Motor neuron (in vitro differentiated cells): ENCODE results near the gene HLA-E. TPM values are rescaled to one million over a fixed set of nuclear protein-coding genes. Genes with fewer than 3 reads are reported as not detected.

Source experiments
- ATAC-seq, 8 experiments: fragments of 200-7000 bp; cut with Tn5 transposase; replicated peaks in 6 of 8; 2 replicates each; pipeline ENCODE4 v1.8.0; 2021; ENCODE audit warnings: mild to moderate bottlenecking in 8 of 8, moderate library complexity in 8 of 8
- H3K27ac ChIP-seq, 2 donors: fragments of 250-450 bp; sonication (Bioruptor Pico); 2 replicates each; pipeline ENCODE4 v1.9.0; 2021; ENCODE audit warnings: antibody characterized with exemption in 2 of 2, mild to moderate bottlenecking in 2 of 2, moderate library complexity in 1 of 2
- H3K4me1 ChIP-seq, 2 donors: fragments of 250-450 bp; sonication (Bioruptor Pico); replicated peaks in 1 of 2; 2 replicates each; pipeline ENCODE4 v1.6.1; 2021; ENCODE audit warnings: antibody characterized with exemption in 2 of 2, mild to moderate bottlenecking in 2 of 2, moderate library complexity in 1 of 2
- H3K4me3 ChIP-seq, 5 donors: fragments of 250-450 bp; sonication (Bioruptor Pico); 2 replicates each; pipeline ENCODE4 v1.9.0; 2021; ENCODE audit warnings: antibody characterized with exemption in 5 of 5, mild to moderate bottlenecking in 5 of 5, moderate library complexity in 4 of 5
- WGBS, 10 experiments: fragments of 450-650 bp; shearing (Covaris generic); methylation state at CpG; one replicate each; pipeline ENCODE4 v1.0.0; 2022; 5-methylcytosine and 5-hydroxymethylcytosine counted together
- in situ Hi-C, 9 experiments: fragments of 400-800 bp; cut with MboI; loops; one replicate each; pipeline ENCODE4 v1.15.0; 2021; ENCODE audit warnings: low sequenced_read_pairs in 9 of 9, low pct_unique_long_range_greater_than_20kb in 2 of 9; ENCODE audit not compliant: unreplicated experiment in 9 of 9
- total RNA-seq, 8 experiments: library from RNA; unstranded; fragments of 300-600 nt; gene quantifications; 2 replicates each; pipeline versions ENCODE4 v1.2.3 to v1.2.4, GENCODE V29; 2022

The HLA-E gene
- total RNA-seq: 100 to 1,000 TPM in 3 of 8 experiments, 10 to 100 TPM in 1, 1 to 10 TPM in 4; 1.5 to 221 (median 44.6) TPM

GRCh38 chr6:30489081-30490025 lies at the start of gene HLA-E:
HLA-E (plus strand) TSS chr6:30489509; CDS start chr6:30489532, 23 bp downstream.
- H3K27ac ChIP-seq: no peak within 1 kb of the TSS
- 0 to 69% (median 4%) methylated on average over 1 to 14 of the region's 68 CpGs; no CpG with 5 or more reads in 3 of the 10 experiments for WGBS, 10 experiments
- in situ Hi-C loops: loop anchor here in 4 of 9 experiments (10.0 to 25.0 kb wide), 3 partner anchors 45 to 623 kb away; partner anchors contain the start of genes C6orf15 (in 1 of the 4), CDSN (in 1 of the 4) and PSORS1C1 (in 1 of the 4)
- ATAC-seq: peak; percentile 73 to 97 (median 96)
- peaks cover 0 to 3% of the 10 kb centered on the region in 2 donors for H3K4me1 ChIP-seq
- peak within 1 kb of the TSS; percentile 39 to 63 (median 49) for H3K4me3 ChIP-seq

DNA sequence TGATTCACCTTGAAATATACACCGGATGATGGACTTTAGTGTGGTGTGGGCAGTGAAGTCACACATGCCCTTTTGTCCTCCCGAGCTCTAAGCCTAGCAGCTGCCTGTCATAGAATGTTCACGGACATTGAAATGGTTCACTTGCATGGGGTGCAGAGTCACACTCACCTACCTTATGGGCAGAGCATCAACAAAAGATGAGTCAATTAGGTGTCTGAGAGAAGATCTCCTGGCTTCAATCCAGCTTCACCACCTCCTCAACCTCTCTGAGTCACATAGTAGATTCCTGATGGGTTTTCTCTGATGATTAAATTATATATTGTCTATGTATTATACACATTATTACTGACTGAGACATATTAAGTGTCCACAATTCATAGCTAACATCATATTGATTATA lies 48.1 kb upstream of the HLA-E start:
- WGBS, 10 experiments: 0 to 80% (median 35%) methylated on average over 1 to 3 of the region's 3 CpGs; no CpG with 5 or more reads in 2 of the 10 experiments
- in situ Hi-C loops: no loop called here
- no peak overlapping the region for H3K27ac ChIP-seq
- no peak for ATAC-seq
- no peaks in the 10 kb centered on the region for H3K4me1 ChIP-seq
- no peak overlapping the region for H3K4me3 ChIP-seq

DNA sequence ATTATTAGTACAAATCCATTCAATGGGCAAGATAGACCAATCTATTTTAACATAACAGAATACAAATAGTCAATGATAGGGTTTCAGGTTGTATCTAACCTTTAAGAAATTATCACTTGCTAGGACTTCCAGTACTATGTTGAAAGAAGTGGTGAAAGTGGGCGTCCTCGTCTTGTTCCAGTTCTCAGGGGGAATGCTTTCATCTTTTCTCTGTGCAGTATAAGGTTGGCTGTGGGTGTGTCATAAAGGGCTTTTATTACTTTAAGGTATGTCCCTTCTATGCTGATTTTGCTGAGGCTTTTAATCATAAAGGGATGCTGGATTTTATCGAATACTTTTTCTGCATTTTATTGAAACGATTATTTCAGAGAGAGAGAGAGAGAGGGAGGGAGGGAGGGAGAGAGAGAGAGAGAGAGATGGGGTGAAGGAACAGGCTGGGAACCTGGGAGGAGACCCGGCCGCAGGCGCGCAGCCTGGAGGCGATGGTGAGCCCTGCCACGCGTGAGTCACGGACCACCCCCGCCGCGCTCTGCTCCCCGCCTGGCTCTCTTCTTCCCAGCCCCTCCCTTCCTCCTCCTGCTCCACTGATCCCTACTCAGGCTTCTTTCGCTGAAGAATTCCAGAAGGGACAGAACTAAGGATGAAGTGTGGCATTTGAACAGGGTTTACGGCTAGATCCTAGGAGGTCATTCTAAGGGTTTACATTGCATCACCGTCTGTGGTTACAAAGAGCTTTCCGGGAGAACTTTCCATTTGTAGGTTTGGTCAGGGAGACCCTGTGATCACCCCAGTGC lies 45.5 kb upstream of the HLA-E start:
- Histone ChIP-seq H3K4me3 (no peak overlapping the region), H3K4me1 (no peaks in the 10 kb centered on the region), H3K27ac (no peak overlapping the region)
- peak in 3 of 8 experiments; percentile 40 to 99 (median 97) for ATAC-seq
- in situ Hi-C loops: no loop called here
- WGBS, 10 experiments: 0 to 49% (median 33%) methylated on average over 2 to 7 of the region's 20 CpGs; no CpG with 5 or more reads in 3 of the 10 experiments

DNA sequence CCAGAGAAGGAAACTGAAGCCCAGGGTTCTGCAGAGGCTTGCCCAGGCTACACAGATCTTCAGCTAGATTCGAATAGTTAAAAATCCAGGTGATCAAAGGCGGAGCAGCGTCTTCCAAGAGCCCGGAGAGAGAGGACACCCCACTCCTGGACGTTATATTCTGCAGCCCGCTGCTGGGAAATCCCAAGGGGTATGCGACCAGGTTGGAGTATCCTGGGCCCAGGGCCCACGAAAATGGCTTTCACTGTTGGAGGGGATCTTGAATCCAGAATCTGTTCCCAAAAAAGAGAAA lies 44.9 kb upstream of the HLA-E start:
- no peak overlapping the region for H3K4me3 ChIP-seq
- no peak overlapping the region for H3K27ac ChIP-seq
- ATAC-seq: no peak
- WGBS, 10 experiments: 16 to 60% (median 43%) methylated on average over 1 to 8 of the region's 8 CpGs
- H3K4me1 ChIP-seq: no peaks in the 10 kb centered on the region
- in situ Hi-C loops: no loop called here

GRCh38 chr6:30446259-30446658 lies 43.0 kb upstream of the HLA-E start:
- no peaks in the 10 kb centered on the region for H3K4me1 ChIP-seq
- no peak overlapping the region for H3K27ac ChIP-seq
- 0 to 70% (median 31%) methylated on average over 1 to 2 of the region's 2 CpGs; no CpG with 5 or more reads in 3 of the 10 experiments for WGBS, 10 experiments
- no peak for ATAC-seq
- no peak overlapping the region for H3K4me3 ChIP-seq
- in situ Hi-C loops: no loop called here

DNA sequence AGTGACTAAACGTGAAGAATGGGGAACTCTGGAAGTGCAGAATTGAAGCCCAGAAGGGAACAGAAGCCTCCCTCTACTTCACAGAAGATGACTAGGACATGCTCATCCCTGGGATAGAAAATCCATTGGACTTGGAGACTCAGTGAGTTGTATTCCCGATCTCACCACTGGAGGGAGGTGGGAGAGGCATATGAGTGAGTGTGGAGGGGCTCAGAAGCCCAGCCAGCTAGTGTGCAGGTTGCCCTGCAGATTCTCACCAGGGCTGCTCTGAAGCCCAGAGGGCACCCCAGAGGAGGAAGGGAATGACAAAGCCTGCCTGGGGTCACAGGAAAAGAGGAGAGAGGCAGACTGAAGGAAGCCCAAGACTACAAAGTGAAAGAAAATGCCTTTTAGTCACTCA lies 42.1 kb upstream of the HLA-E start:
- ATAC-seq: peak in 3 of 8 experiments; percentile 11 to 82 (median 18)
- WGBS, 10 experiments: 0 to 10% (median 0%) methylated on average over 1 to 2 of the region's 2 CpGs; no CpG with 5 or more reads in 4 of the 10 experiments

GRCh38 chr6:30450548-30450908 lies 38.8 kb upstream of the HLA-E start:
- in situ Hi-C loops: no loop called here
- WGBS, 10 experiments: 3 to 100% (median 40%) methylated on average over 1 to 9 of the region's 9 CpGs; no CpG with 5 or more reads in 1 of the 10 experiments
- H3K4me3 ChIP-seq: no peak overlapping the region

More for the DNA sequence above, 42.1 kb upstream of the HLA-E start:
- no peaks in the 10 kb centered on the region for H3K4me1 ChIP-seq
- in situ Hi-C loops: no loop called here
- no peak overlapping the region for H3K27ac ChIP-seq
- H3K4me3 ChIP-seq: no peak overlapping the region

DNA sequence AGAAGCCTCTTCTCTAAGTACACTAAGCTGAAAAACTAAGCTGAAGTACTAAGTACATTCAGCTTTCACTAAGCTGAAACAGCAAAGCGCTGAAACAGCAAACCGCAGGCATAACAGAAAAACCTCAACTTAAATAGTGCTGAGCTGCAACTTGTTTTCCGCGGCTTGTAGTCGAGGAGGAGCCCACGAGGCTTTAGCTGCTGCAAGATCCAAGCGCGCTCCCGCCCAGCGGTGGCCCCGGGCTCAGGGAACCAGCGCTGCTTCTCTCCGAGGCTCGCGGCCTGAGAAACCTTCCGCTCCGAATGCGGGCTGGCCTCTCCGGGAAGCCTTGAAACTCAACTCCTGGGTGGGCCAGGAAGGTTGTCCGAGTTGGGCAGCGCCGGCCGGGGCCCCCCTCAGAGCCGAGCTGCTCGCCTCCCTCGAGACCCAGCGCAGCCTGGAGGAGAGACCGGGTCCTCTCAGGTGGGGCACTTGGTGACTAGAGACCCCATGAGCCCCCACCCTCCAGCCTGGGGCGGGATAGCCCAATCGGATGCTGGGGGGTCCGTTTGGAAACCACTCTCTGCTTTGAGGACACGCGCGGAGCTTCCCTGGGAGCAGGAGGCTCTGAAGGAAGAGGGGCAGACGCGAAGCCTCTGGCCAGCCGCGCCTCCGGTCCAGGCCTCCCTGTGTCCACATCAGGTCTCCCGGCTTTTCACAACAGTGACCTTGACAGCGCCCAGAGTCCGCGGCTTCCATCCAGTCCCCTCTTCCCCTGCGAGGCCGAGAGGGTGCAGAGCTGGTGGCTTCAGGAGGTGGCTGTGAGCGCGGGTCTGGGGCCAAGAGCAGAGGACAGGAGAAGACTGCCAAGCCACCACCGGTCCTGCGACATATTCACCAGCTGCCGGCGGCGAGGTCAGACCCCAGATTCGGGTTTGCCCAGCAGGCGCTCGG lies 38.1 kb upstream of the HLA-E start:
- 9 to 33% (median 22%) methylated on average over 3 to 15 of the region's 55 CpGs; no CpG with 5 or more reads in 5 of the 10 experiments for WGBS, 10 experiments
- Histone ChIP-seq H3K27ac (no peak overlapping the region), H3K4me1 (no peaks in the 10 kb centered on the region), H3K4me3 (no peak overlapping the region)
- in situ Hi-C loops: no loop called here
- ATAC-seq: peak in 3 of 8 experiments; percentile 10 to 72 (median 68)

More at GRCh38 chr6:30450548-30450908, 38.8 kb upstream of the HLA-E start:
- no peak overlapping the region for H3K27ac ChIP-seq
- peak in 1 of 8 experiments; percentile 9 for ATAC-seq
- H3K4me1 ChIP-seq: no peaks in the 10 kb centered on the region

GRCh38 chr6:30452736-30453507 lies 36.4 kb upstream of the HLA-E start:
- no peak for ATAC-seq
- 17 to 95% (median 82%) methylated on average over 4 to 11 of the region's 41 CpGs; no CpG with 5 or more reads in 4 of the 10 experiments for WGBS, 10 experiments
- H3K4me3 ChIP-seq: no peak overlapping the region
- H3K4me1 ChIP-seq: no peaks in the 10 kb centered on the region
- no peak overlapping the region for H3K27ac ChIP-seq
- in situ Hi-C loops: no loop called here

- no peak overlapping the region for H3K4me3 ChIP-seq
- peak; percentile 44 to 98 (median 72) for ATAC-seq
- H3K4me1 ChIP-seq: no peaks in the 10 kb centered on the region
- no peak overlapping the region for H3K27ac ChIP-seq
- WGBS, 10 experiments: 0 to 70% (median 14%) methylated on average over 2 to 22 of the region's 26 CpGs; no CpG with 5 or more reads in 5 of the 10 experiments
- in situ Hi-C loops: no loop called here
Observed at GRCh38 chr6:30453508-30454116, 35.7 kb upstream of the HLA-E start.

DNA sequence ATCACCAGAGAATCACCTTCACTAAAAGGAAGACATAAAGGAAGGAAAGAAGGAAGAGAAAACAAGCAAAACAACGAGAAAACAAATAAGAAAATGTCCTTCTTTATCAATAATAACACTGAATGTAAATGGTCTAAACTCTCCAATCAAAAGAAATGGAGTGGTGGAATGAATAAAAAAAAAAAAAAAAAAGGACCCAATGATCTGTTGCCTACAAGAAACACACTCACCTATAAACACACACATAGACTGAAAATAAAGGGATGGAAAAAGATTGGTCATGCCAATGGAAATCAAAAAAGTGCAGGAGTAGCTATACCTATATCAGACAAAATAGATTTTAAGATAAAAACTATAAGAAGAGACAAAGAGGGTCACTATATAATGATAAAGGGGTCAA lies 30.2 kb upstream of the HLA-E start:
- 0 to 21% (median 9%) methylated on average over 1 of the region's 1 CpG; no CpG with 5 or more reads in 3 of the 10 experiments for WGBS, 10 experiments
- ATAC-seq: no peak
- in situ Hi-C loops: no loop called here
- H3K4me1 ChIP-seq: peaks cover 0 to 2% of the 10 kb centered on the region in 2 donors
- H3K4me3 ChIP-seq: no peak overlapping the region
- H3K27ac ChIP-seq: no peak overlapping the region
